Progenitor cell of endocrine pancreas (in vitro differentiated cells): ENCODE data around the gene PDE9A. TPM values are rescaled to one million over a fixed set of nuclear protein-coding genes. Genes with fewer than 3 reads are reported as not detected.

Experiments
- DNase-seq: peaks from one replicate; pipeline ENCODE4 v3.0.0; 2021; ENCODE audit warnings: low spot score; ENCODE audit not compliant: unreplicated experiment
- H3K27ac Mint-ChIP-seq: 2 replicates; pipeline ENCODE4 v1.8.0; 2021; ENCODE audit warnings: mild to moderate bottlenecking, moderate library complexity, mixed read lengths
- H3K27me3 Mint-ChIP-seq: 2 replicates; pipeline ENCODE4 v1.8.0; 2021; ENCODE audit warnings: mixed read lengths
- H3K36me3 Mint-ChIP-seq: 2 replicates; pipeline ENCODE4 v1.8.0; 2022; ENCODE audit warnings: mixed read lengths; ENCODE audit not compliant: insufficient read depth
- H3K4me1 Mint-ChIP-seq: 2 replicates; pipeline ENCODE4 v1.8.0; 2021; ENCODE audit warnings: low read depth, mixed read lengths
- H3K4me3 Mint-ChIP-seq: 2 replicates; pipeline ENCODE4 v1.8.0; 2021; ENCODE audit warnings: low read depth, mild to moderate bottlenecking, moderate library complexity, mixed read lengths
- H3K9me3 Mint-ChIP-seq: 2 replicates; pipeline ENCODE4 v1.8.0; 2021; ENCODE audit warnings: low read depth, mixed read lengths
- CTCF ChIP-seq: fragments of 200-600 bp; sonication (generic); IDR thresholded peaks from one replicate; pipeline ENCODE4 v1.5.0; 2021; ENCODE audit warnings: antibody characterized with exemption, mild to moderate bottlenecking; ENCODE audit not compliant: unreplicated experiment
- total RNA-seq: library from RNA; stranded (reverse); gene quantifications from 2 replicates; pipeline ENCODE4 v1.2.1, GENCODE V29; 2021

PDE9A gene
- total RNA-seq, 1 donor from 2014 or later = 57.0 TPM

- H3K4me1 Mint-ChIP-seq = no peaks in the 10 kb centered on the region
- TF ChIP-seq CTCF = no peak
- no peaks in the 10 kb centered on the region for H3K27me3 Mint-ChIP-seq
- no peak overlapping the region for H3K4me3 Mint-ChIP-seq
- H3K36me3 Mint-ChIP-seq = peaks cover 41% of the 10 kb centered on the region
- DNase-seq = no peak
- no peaks in the 10 kb centered on the region for H3K9me3 Mint-ChIP-seq
- H3K27ac Mint-ChIP-seq = no peak overlapping the region
Observed at GRCh38 chr21:42769820-42770716, 116.6 kb downstream of the PDE9A start.

- H3K4me1 Mint-ChIP-seq = no peaks in the 10 kb centered on the region
- peaks cover 41% of the 10 kb centered on the region for H3K36me3 Mint-ChIP-seq
- H3K9me3 Mint-ChIP-seq = no peaks in the 10 kb centered on the region
- no peak overlapping the region for H3K4me3 Mint-ChIP-seq
- TF ChIP-seq CTCF = no peak
- no peak for DNase-seq
- H3K27me3 Mint-ChIP-seq = no peaks in the 10 kb centered on the region
- no peak overlapping the region for H3K27ac Mint-ChIP-seq
Observed at GRCh38 chr21:42770717-42771502, 117.5 kb downstream of the PDE9A start.

- Mint-ChIP-seq H3K36me3 (peaks cover 41% of the 10 kb centered on the region), H3K4me1 (no peaks in the 10 kb centered on the region), H3K27ac (no peak overlapping the region), H3K27me3 (no peaks in the 10 kb centered on the region), H3K4me3 (no peak overlapping the region), H3K9me3 (no peaks in the 10 kb centered on the region)
- no peak for DNase-seq
- TF ChIP-seq CTCF = no peak
Observed at GRCh38 chr21:42771503-42771805, 118.0 kb downstream of the PDE9A start.

- peaks cover 5% of the 10 kb centered on the region for H3K4me1 Mint-ChIP-seq
- no peaks in the 10 kb centered on the region for H3K9me3 Mint-ChIP-seq
Observed at GRCh38 chr21:42775123-42775522, 121.7 kb downstream of the PDE9A start.

More at GRCh38 chr21:42775123-42775522, 121.7 kb downstream of the PDE9A start:
- Mint-ChIP-seq H3K27me3 (peaks cover 7% of the 10 kb centered on the region), H3K36me3 (peaks cover 35% of the 10 kb centered on the region), H3K27ac (no peak overlapping the region), H3K4me3 (no peak overlapping the region)
- TF ChIP-seq CTCF = no peak
- DNase-seq = no peak
